OCI-LY1 (cell line): ENCODE data around the gene CDRT4.

Experiments
- H2AFZ ChIP-seq: fragments of 200-600 bp; sonication (generic), shearing (Covaris generic); 2 replicates; pipeline ENCODE4 v1.6.0; 2014; ENCODE audit warnings: antibody characterized with exemption, mild to moderate bottlenecking, low read length
- H3F3A ChIP-seq: fragments of 200-600 bp; sonication (generic), shearing (Covaris generic); 2 replicates; pipeline ENCODE4 v1.6.0; 2014; ENCODE audit warnings: mild to moderate bottlenecking, antibody characterized with exemption, low read length, moderate library complexity; ENCODE audit not compliant: insufficient read depth
- H3K27ac ChIP-seq: fragments of 200-600 bp; sonication (generic); 2 replicates; pipeline ENCODE4 v1.5.1; 2014; ENCODE audit warnings: low read length, mixed run types, mild to moderate bottlenecking, low read depth; ENCODE audit not compliant: poor library complexity, severe bottlenecking
- H3K27me3 ChIP-seq: fragments of 200-600 bp; sonication (generic); 2 replicates; pipeline ENCODE4 v1.6.0; 2014; ENCODE audit warnings: antibody characterized with exemption, mild to moderate bottlenecking, low read length, moderate library complexity; ENCODE audit not compliant: insufficient read depth
- H3K36me3 ChIP-seq: fragments of 200-600 bp; sonication (generic); 2 replicates; pipeline ENCODE4 v1.6.1; 2014; ENCODE audit warnings: mild to moderate bottlenecking, antibody characterized with exemption, low read length, moderate library complexity, mixed read lengths; ENCODE audit not compliant: insufficient read depth
- H3K4me1 ChIP-seq: fragments of 200-600 bp; sonication (generic); 2 replicates; pipeline ENCODE4 v1.5.1; 2014; ENCODE audit warnings: mild to moderate bottlenecking, low read length, moderate library complexity; ENCODE audit not compliant: insufficient read depth, severe bottlenecking
- H3K4me2 ChIP-seq: fragments of 200-600 bp; sonication (generic), shearing (Covaris generic); 2 replicates; pipeline ENCODE4 v1.6.1; 2014; ENCODE audit warnings: low read length
- H3K4me3 ChIP-seq: fragments of 200-600 bp; sonication (generic); 2 replicates; pipeline ENCODE4 v1.5.1; 2014; ENCODE audit warnings: low read length, low read depth, mild to moderate bottlenecking, mixed read lengths; ENCODE audit not compliant: poor library complexity, severe bottlenecking
- H3K79me2 ChIP-seq: fragments of 200-600 bp; shearing (Covaris generic); 2 replicates; pipeline ENCODE4 v1.6.1; 2016; ENCODE audit warnings: mixed run types, low read length, mixed read lengths; ENCODE audit not compliant: insufficient read depth
- H3K9ac ChIP-seq: fragments of 200-600 bp; sonication (generic), shearing (Covaris generic); 2 replicates; pipeline ENCODE4 v1.6.1; 2014; ENCODE audit warnings: mild to moderate bottlenecking, low read length, mixed read lengths
- H3K9me2 ChIP-seq: fragments of 200-600 bp; sonication (generic), shearing (Covaris generic); 2 replicates; pipeline ENCODE4 v1.6.1; 2014; ENCODE audit warnings: low read depth, mild to moderate bottlenecking, low read length, mixed read lengths
- H3K9me3 ChIP-seq: fragments of 200-600 bp; shearing (Covaris generic); 2 replicates; pipeline ENCODE4 v1.6.1; 2014; ENCODE audit warnings: low read length, mixed read lengths
- H4K20me1 ChIP-seq: fragments of 200-600 bp; sonication (generic), shearing (Covaris generic); 2 replicates; pipeline ENCODE4 v1.6.0; 2016; ENCODE audit warnings: mild to moderate bottlenecking, low read length; ENCODE audit not compliant: insufficient read depth
- CTCF ChIP-seq: fragments of 200-600 bp; sonication (generic), shearing (Covaris generic); IDR thresholded peaks from 2 replicates; pipeline ENCODE4 v1.5.1; 2017; ENCODE audit warnings: mild to moderate bottlenecking, antibody characterized with exemption, low read length, moderate library complexity, mixed read lengths
- EZH2 ChIP-seq: fragments of 200-600 bp; sonication (generic), shearing (Covaris generic); IDR thresholded peaks from 2 replicates; pipeline ENCODE4 v1.8.0; 2017; ENCODE audit warnings: borderline replicate concordance, mixed run types, mild to moderate bottlenecking, antibody characterized with exemption, low read length, moderate library complexity, mixed read lengths

Gene CDRT4

DNA sequence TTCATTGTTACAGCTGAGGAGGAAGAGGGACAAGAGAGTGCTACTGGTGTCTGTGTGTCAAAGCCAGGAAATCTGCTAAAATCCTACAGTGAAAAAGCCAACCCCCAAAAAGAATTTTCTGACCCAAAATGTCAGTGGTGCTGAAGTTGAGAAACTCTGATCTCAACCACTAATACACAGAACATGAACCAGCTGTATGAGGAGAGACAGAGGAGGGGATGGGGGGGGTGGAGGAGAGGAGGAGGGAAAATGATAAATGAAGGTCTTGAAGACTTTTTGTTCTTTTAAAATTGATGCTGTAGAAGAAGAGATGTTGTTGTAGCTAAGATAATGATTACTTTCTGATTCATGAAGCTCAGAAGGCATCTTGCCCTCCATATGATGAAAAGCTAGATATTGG lies 27.4 kb upstream of the CDRT4 start:
- H3K79me2 ChIP-seq = no peaks in the 10 kb centered on the region
- no peaks in the 10 kb centered on the region for H3K27me3 ChIP-seq
- no peak overlapping the region for H3K9ac ChIP-seq
- H3K9me2 ChIP-seq = no peaks in the 10 kb centered on the region
- H4K20me1 ChIP-seq = no peaks in the 10 kb centered on the region
- no peaks in the 10 kb centered on the region for H3K9me3 ChIP-seq
- H3K4me1 ChIP-seq = no peaks in the 10 kb centered on the region
- TF ChIP-seq EZH2 (no peak), CTCF (no peak)
- no peaks in the 10 kb centered on the region for H3K36me3 ChIP-seq
- H3F3A ChIP-seq = no peaks in the 10 kb centered on the region
- H2AFZ ChIP-seq = no peak overlapping the region
- no peak overlapping the region for H3K4me2 ChIP-seq
- no peak overlapping the region for H3K27ac ChIP-seq
- no peak overlapping the region for H3K4me3 ChIP-seq

- Histone ChIP-seq H3K27me3 (no peaks in the 10 kb centered on the region), H4K20me1 (no peaks in the 10 kb centered on the region)
These were observed 26.2 kb upstream of the CDRT4 start for GRCh38 chr17:15493693-15494035.

GRCh38 chr17:15492791-15493692 lies 25.6 kb upstream of the CDRT4 start:
- Histone ChIP-seq H3K4me2 (no peak overlapping the region), H3K36me3 (no peaks in the 10 kb centered on the region), H3F3A (no peaks in the 10 kb centered on the region), H3K27ac (no peak overlapping the region), H3K4me1 (no peaks in the 10 kb centered on the region), H3K79me2 (no peaks in the 10 kb centered on the region), H4K20me1 (no peaks in the 10 kb centered on the region), H3K27me3 (no peaks in the 10 kb centered on the region), H3K9me2 (no peaks in the 10 kb centered on the region), H3K4me3 (no peak overlapping the region), H2AFZ (no peak overlapping the region), H3K9ac (no peak overlapping the region), H3K9me3 (no peaks in the 10 kb centered on the region)
- TF ChIP-seq EZH2 (no peak), CTCF (no peak)

More at GRCh38 chr17:15493693-15494035, 26.2 kb upstream of the CDRT4 start:
- Histone ChIP-seq H3K4me2 (no peak overlapping the region), H3K4me3 (no peak overlapping the region), H3K9me3 (no peaks in the 10 kb centered on the region), H3K36me3 (no peaks in the 10 kb centered on the region), H3K4me1 (no peaks in the 10 kb centered on the region), H3K9me2 (no peaks in the 10 kb centered on the region), H3K79me2 (no peaks in the 10 kb centered on the region), H3K9ac (no peak overlapping the region), H3F3A (no peaks in the 10 kb centered on the region), H2AFZ (no peak overlapping the region), H3K27ac (no peak overlapping the region)
- TF ChIP-seq EZH2 (no peak), CTCF (no peak)
